Breast epithelium (tissue), 4 donors: ENCODE measurements around the gene ARMC9. TPM values are rescaled to one million over a fixed set of nuclear protein-coding genes. Genes with fewer than 3 reads are reported as not detected.

Experiments used
- DNase-seq, 2 donors: peaks; one replicate each; pipeline ENCODE4 v3.0.0-alpha.2; 2019; ENCODE audit warnings: low spot score in 2 of 2
- H3K27ac ChIP-seq, 2 donors: fragments of 200-600 bp; sonication (generic) in 1 of 2; one replicate each; pipeline ENCODE4 v1.5.1; 2016 to 2019; ENCODE audit warnings: mild to moderate bottlenecking in 1 of 2
- H3K27me3 ChIP-seq, 2 donors: fragments of 200-600 bp; sonication (generic) in 1 of 2; one replicate each; pipeline versions ENCODE4 v1.5.1 to v1.6.0; 2017 to 2019; ENCODE audit warnings: control low read depth in 1 of 2, mild to moderate bottlenecking in 1 of 2
- H3K36me3 ChIP-seq: fragments of 200-600 bp; one replicate; pipeline ENCODE4 v1.5.1; 2019
- H3K4me1 ChIP-seq, 2 donors: fragments of 200-600 bp; sonication (generic); one replicate each; pipeline ENCODE4 v1.5.1; 2016 to 2019; ENCODE audit warnings: control low read depth in 1 of 2
- H3K4me3 ChIP-seq, 3 donors: fragments of 200-600 bp; sonication (generic); 1 replicate in 2 of 3; 2 replicates in 1 of 3; pipeline ENCODE4 v1.5.1; 2016 to 2019; ENCODE audit warnings: mild to moderate bottlenecking in 3 of 3, moderate library complexity in 2 of 3
- H3K9me3 ChIP-seq, 2 donors: fragments of 200-600 bp; sonication (generic) in 1 of 2; one replicate each; pipeline ENCODE4 v1.5.1; 2016 to 2019; ENCODE audit warnings: control low read depth in 1 of 2
- POLR2A ChIP-seq: fragments of 450-650 bp; IDR thresholded peaks from one replicate; pipeline ENCODE4 v1.6.1; 2016; ENCODE audit warnings: antibody characterized with exemption, mild to moderate bottlenecking, moderate library complexity
- POLR2AphosphoS5 ChIP-seq, 3 donors: sonication (generic); formaldehyde crosslinking; IDR thresholded peaks; one replicate each; pipeline ENCODE4 v1.6.1; 2017; ENCODE audit warnings: antibody characterized with exemption in 3 of 3
- intact Hi-C: fragments of 100-400 bp; cut with DNase I; formaldehyde crosslinking; loops from one replicate; pipeline ENCODE4 v1.15.1; 2023; ENCODE audit warnings: low total_unique reads
- total RNA-seq, 3 donors: library from RNA; depleted of rRNA; stranded (reverse); fragments of >200 nt; gene quantifications; one replicate each; pipeline ENCODE4 v1.1.0, GENCODE V29; 2016
- TF ChIP-seq, protein P1 (sequence below), 3 donors: fragments of 450-650 bp; IDR thresholded peaks; one replicate each; pipeline ENCODE4 v1.5.1; 2016 to 2017; ENCODE audit warnings: antibody characterized with exemption in 3 of 3, mild to moderate bottlenecking in 3 of 3, moderate library complexity in 3 of 3

ARMC9 gene
- total RNA-seq, 3 donors from 2014 or later, result 4.0 to 20.8 (median 18.0) TPM

- peak; percentile 76 to 86 for DNase-seq
- intact Hi-C loops, result no loop called here
- Histone ChIP-seq H3K4me1 (peaks cover 0 to 4% of the 10 kb centered on the region in 2 donors), H3K9me3 (no peaks in the 10 kb centered on the region), H3K36me3 (no peaks in the 10 kb centered on the region), H3K4me3 (peak overlapping the region; percentile 52 to 72 (median 68)), H3K27me3 (no peaks in the 10 kb centered on the region), H3K27ac (peak overlapping the region; percentile 41 to 48)
- TF ChIP-seq POLR2A (no peak), POLR2AphosphoS5 (IDR thresholded peaks at IDR 0.05) (no peak)
- TF ChIP-seq, protein P1, sequence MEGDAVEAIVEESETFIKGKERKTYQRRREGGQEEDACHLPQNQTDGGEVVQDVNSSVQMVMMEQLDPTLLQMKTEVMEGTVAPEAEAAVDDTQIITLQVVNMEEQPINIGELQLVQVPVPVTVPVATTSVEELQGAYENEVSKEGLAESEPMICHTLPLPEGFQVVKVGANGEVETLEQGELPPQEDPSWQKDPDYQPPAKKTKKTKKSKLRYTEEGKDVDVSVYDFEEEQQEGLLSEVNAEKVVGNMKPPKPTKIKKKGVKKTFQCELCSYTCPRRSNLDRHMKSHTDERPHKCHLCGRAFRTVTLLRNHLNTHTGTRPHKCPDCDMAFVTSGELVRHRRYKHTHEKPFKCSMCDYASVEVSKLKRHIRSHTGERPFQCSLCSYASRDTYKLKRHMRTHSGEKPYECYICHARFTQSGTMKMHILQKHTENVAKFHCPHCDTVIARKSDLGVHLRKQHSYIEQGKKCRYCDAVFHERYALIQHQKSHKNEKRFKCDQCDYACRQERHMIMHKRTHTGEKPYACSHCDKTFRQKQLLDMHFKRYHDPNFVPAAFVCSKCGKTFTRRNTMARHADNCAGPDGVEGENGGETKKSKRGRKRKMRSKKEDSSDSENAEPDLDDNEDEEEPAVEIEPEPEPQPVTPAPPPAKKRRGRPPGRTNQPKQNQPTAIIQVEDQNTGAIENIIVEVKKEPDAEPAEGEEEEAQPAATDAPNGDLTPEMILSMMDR (IDR thresholded peaks at IDR 0.05), result peak; percentile 22 to 73 (median 65)
Observed at GRCh38 chr2:231411831-231412617, 213.6 kb downstream of the ARMC9 start.

DNA sequence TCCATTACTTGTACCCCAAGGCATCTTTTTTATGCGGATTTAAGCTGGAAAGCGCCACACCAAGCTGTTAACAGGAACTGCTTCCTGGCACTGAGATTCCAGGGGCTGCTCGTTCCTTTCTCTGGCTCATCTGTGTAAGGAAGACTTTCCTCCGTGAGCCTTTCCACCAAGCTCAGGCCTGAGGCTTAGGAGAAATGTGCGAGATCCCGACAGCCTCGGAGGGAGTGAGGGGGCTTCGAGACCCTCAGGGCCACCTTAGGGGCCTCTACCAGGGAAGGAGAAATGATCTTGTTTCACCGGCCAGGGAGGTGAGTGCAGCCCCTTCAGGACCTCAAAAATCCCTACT is 214.2 kb downstream of the ARMC9 start:
- intact Hi-C loops, result no loop called here
- TF ChIP-seq POLR2A, result no peak
- TF ChIP-seq, protein P1 (IDR thresholded peaks at IDR 0.05), result peak in 1 of 3 donors; percentile 1
- H3K4me3 ChIP-seq, result peak overlapping the region; percentile 52 to 72 (median 68)

GRCh38 chr2:231413456-231413855 is 215.0 kb downstream of the ARMC9 start:
- no peak for DNase-seq
- TF ChIP-seq POLR2A, result no peak
- TF ChIP-seq POLR2AphosphoS5 (IDR thresholded peaks at IDR 0.05), result no peak
- TF ChIP-seq, protein P1 (IDR thresholded peaks at IDR 0.05), result no peak
- H3K27me3 ChIP-seq, result no peaks in the 10 kb centered on the region
- H3K36me3 ChIP-seq, result no peaks in the 10 kb centered on the region
- peaks cover 0 to 4% of the 10 kb centered on the region in 2 donors for H3K4me1 ChIP-seq
- intact Hi-C loops, result no loop called here
- no peaks in the 10 kb centered on the region for H3K9me3 ChIP-seq
- H3K4me3 ChIP-seq, result no peak overlapping the region
- no peak overlapping the region for H3K27ac ChIP-seq

More for the DNA sequence above, 214.2 kb downstream of the ARMC9 start:
- Histone ChIP-seq H3K27ac (no peak overlapping the region), H3K27me3 (no peaks in the 10 kb centered on the region), H3K9me3 (no peaks in the 10 kb centered on the region), H3K36me3 (no peaks in the 10 kb centered on the region), H3K4me1 (peaks cover 0 to 4% of the 10 kb centered on the region in 2 donors)
- no peak for DNase-seq

GRCh38 chr2:231413921-231414476 is 215.6 kb downstream of the ARMC9 start:
- H3K4me3 ChIP-seq, result no peak overlapping the region
- intact Hi-C loops, result no loop called here
- H3K4me1 ChIP-seq, result peaks cover 0 to 4% of the 10 kb centered on the region in 2 donors
- no peaks in the 10 kb centered on the region for H3K36me3 ChIP-seq
- H3K9me3 ChIP-seq, result no peaks in the 10 kb centered on the region
- H3K27me3 ChIP-seq, result no peaks in the 10 kb centered on the region
- no peak overlapping the region for H3K27ac ChIP-seq
- DNase-seq, result no peak
- no peak for TF ChIP-seq POLR2AphosphoS5 (IDR thresholded peaks at IDR 0.05)
- no peak for TF ChIP-seq POLR2A
- TF ChIP-seq, protein P1 (IDR thresholded peaks at IDR 0.05), result no peak

- intact Hi-C loops, result no loop called here
- peaks cover 0 to 4% of the 10 kb centered on the region in 2 donors for H3K4me1 ChIP-seq
- H3K27ac ChIP-seq, result no peak overlapping the region
- TF ChIP-seq, protein P1 (IDR thresholded peaks at IDR 0.05), result no peak
- TF ChIP-seq POLR2A (no peak), POLR2AphosphoS5 (IDR thresholded peaks at IDR 0.05) (no peak)
- H3K4me3 ChIP-seq, result no peak overlapping the region
- H3K36me3 ChIP-seq, result no peaks in the 10 kb centered on the region
- DNase-seq, result no peak
- no peaks in the 10 kb centered on the region for H3K27me3 ChIP-seq
- no peaks in the 10 kb centered on the region for H3K9me3 ChIP-seq
Observed at GRCh38 chr2:231415029-231415428, 216.6 kb downstream of the ARMC9 start.
